Motor neuron (in vitro differentiated cells): ENCODE data around the gene MPV17L2. TPM values are rescaled to one million over a fixed set of nuclear protein-coding genes. Genes with fewer than 3 reads are reported as not detected.
A peak's percentile ranks its signal among the peaks of the same experiment; 100 is the strongest.
"Not testable (repeated sequence)": the region's sequence is repeated elsewhere in the genome, so short reads cannot be mapped to it uniquely, and the experiment has no call there.

ENCODE experiments used
- ATAC-seq, 8 experiments: fragments of 200-7000 bp; cut with Tn5 transposase; replicated peaks in 6 of 8; 2 replicates each; pipeline ENCODE4 v1.8.0; 2021; ENCODE audit warnings: mild to moderate bottlenecking in 8 of 8, moderate library complexity in 8 of 8
- H3K27ac ChIP-seq, 2 donors: fragments of 250-450 bp; sonication (Bioruptor Pico); 2 replicates each; pipeline ENCODE4 v1.9.0; 2021; ENCODE audit warnings: antibody characterized with exemption in 2 of 2, mild to moderate bottlenecking in 2 of 2, moderate library complexity in 1 of 2
- H3K4me1 ChIP-seq, 2 donors: fragments of 250-450 bp; sonication (Bioruptor Pico); replicated peaks in 1 of 2; 2 replicates each; pipeline ENCODE4 v1.6.1; 2021; ENCODE audit warnings: antibody characterized with exemption in 2 of 2, mild to moderate bottlenecking in 2 of 2, moderate library complexity in 1 of 2
- H3K4me3 ChIP-seq, 5 donors: fragments of 250-450 bp; sonication (Bioruptor Pico); 2 replicates each; pipeline ENCODE4 v1.9.0; 2021; ENCODE audit warnings: antibody characterized with exemption in 5 of 5, mild to moderate bottlenecking in 5 of 5, moderate library complexity in 4 of 5
- WGBS, 10 experiments: fragments of 450-650 bp; shearing (Covaris generic); methylation state at CpG; one replicate each; pipeline ENCODE4 v1.0.0; 2022; 5-methylcytosine and 5-hydroxymethylcytosine counted together
- in situ Hi-C, 9 experiments: fragments of 400-800 bp; cut with MboI; loops; one replicate each; pipeline ENCODE4 v1.15.0; 2021; ENCODE audit warnings: low sequenced_read_pairs in 9 of 9, low pct_unique_long_range_greater_than_20kb in 2 of 9; ENCODE audit not compliant: unreplicated experiment in 9 of 9
- total RNA-seq, 8 experiments: library from RNA; unstranded; fragments of 300-600 nt; gene quantifications; 2 replicates each; pipeline versions ENCODE4 v1.2.3 to v1.2.4, GENCODE V29; 2022

MPV17L2 gene
- total RNA-seq, 8 experiments from 2014 or later = 6.6 to 22.9 (median 11.1) TPM

DNA sequence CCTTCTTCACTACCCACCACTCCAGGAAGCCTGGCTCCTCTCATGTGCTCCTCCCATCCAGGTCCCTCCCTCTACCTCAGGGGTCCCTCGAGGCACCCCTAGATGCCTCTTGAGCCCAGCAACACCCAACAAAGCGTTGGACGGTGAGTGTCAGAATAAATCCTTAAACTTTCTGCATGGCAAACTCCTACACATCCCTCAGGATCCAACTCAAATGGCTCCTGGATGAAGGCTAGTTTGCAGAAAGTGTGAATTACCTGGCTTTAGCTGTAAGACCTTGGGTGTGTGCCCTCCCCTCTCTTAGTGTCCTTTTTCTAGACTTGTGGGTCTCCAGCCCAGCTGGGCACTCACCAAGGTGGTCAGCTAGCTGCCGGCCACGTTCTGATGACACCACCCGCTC, 5.4 kb downstream of the MPV17L2 start:
- 86 to 100% (median 92%) methylated on average over 1 to 4 of the region's 6 CpGs; no CpG with 5 or more reads in 4 of the 10 experiments for WGBS, 10 experiments
- Histone ChIP-seq H3K27ac (no peak overlapping the region), H3K4me3 (no peak overlapping the region), H3K4me1 (peaks cover 9 to 10% of the 10 kb centered on the region in 2 donors)
- in situ Hi-C loops = no loop called here
- ATAC-seq = no peak

DNA sequence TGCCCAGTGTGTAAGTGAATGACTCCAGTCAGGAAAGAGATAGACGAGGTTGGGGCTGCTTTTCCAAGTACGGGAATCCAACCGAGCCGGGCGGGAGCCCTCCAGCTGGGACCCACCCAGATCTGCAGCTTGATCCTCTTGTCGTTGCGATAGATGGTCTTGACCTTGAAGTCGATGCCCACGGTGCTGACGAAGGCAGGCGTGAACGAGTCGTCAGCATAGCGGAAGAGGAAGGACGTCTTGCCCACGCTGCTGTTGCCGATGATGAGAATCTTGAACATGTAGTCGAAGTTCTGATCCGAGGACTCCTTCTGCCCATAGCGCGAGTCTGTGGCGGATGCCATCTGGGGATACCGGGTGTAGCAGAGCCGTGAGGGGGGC, 9.4 kb downstream of the MPV17L2 start:
- peak overlapping the region; percentile 62 to 84 (median 75) for H3K4me3 ChIP-seq

DNA sequence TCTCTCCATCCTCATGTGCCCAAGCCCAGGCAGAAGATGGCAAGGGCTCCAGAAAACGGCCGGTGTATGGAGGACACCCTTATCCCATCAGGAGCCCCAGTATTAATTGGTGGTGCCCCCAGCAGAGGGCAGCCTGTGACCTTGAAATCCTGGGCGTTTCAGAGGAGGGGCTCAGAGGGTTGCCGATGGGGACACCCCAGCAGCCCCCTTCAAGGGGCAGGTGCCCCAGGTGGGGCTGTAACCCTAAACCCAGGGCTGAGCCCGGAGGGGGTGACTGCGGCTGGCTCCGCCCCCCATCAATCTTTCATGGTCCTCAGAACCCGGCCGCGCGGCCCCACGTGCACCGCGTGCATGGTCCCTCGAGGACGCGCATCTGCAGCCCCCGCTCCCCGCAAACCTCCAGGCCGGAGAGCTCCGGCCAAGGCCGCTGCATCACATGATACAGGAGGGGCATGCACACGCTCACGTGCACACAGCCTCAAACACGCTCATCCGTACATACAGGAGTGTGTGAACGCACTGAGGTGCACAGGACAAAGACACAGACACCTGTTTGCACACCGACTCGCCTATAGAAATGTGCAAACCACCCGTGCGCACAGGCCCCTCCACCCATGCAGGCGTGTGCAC, 9.9 kb downstream of the MPV17L2 start:
- 0% methylated on average over 1 to 11 of the region's 32 CpGs; no CpG with 5 or more reads in 7 of the 10 experiments for WGBS, 10 experiments
- Histone ChIP-seq H3K27ac (peak overlapping the region; percentile 82 to 87), H3K4me3 (peak overlapping the region; percentile 62 to 84 (median 75)), H3K4me1 (peaks cover 15 to 16% of the 10 kb centered on the region in 2 donors)
- in situ Hi-C loops = no loop called here
- peak in 6 of 8 experiments; percentile 1 to 29 (median 21) for ATAC-seq

More for the DNA sequence above, 9.4 kb downstream of the MPV17L2 start:
- WGBS, 10 experiments = 67 to 100% (median 91%) methylated on average over 1 to 10 of the region's 24 CpGs; no CpG with 5 or more reads in 5 of the 10 experiments
- H3K27ac ChIP-seq = no peak overlapping the region
- no peak for ATAC-seq
- H3K4me1 ChIP-seq = peaks cover 15 to 16% of the 10 kb centered on the region in 2 donors
- in situ Hi-C loops = no loop called here

DNA sequence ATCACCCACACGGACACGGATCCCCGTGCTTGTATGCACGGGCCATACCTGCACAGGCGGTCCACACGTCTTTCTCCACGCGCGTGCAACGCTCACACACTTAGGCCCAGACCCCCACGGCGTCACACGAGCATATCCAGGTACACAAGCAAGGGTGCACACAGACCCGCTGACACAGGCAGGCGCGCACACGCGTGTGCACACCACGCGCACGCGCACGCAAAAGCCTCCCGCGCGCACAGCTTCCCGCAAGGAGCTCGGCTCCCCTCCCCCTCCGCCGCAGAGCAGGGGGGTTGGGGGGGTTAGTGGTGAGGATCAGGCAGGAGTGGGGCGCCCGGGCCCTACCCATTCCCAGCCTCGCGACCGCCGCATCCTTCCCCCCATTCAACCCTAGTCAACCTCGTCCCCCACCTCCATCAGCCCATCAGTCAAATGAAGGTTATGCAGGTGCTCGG, 10.4 kb downstream of the MPV17L2 start:
- Histone ChIP-seq H3K4me3 (peak overlapping the region; percentile 62 to 84 (median 75)), H3K27ac (peak overlapping the region; percentile 82 to 87), H3K4me1 (peaks cover 15 to 16% of the 10 kb centered on the region in 2 donors)
- 0% methylated on average over 1 of the region's 38 CpGs; no CpG with 5 or more reads in 7 of the 10 experiments for WGBS, 10 experiments
- ATAC-seq = peak; percentile 0 to 15 (median 2)
- in situ Hi-C loops = no loop called here

DNA sequence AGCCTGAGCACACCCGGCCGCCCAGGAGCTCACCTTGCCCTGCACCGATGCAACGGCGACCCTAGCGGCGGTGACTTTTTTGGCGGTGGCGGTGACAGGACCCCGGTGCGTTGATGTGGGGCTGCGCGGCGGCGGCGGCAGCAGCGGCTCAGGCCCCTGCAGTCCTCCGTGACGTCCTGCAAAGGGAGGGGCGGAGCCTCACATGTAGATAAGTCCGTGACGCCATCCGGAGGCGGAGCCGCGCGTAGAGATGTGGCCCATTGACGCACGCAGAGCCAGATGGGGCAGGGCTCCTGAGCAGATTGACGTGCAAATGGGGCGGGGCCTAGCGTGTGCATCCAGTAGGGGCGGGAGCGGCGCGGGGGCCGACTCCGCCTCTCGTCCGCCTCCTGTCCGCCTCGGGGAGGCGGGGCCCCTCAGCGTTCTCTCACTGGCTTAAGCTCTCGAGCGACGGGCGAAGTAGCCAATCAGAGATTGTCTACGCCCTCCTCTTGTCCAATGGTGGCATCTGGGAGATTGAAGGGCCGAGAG, 10.9 kb downstream of the MPV17L2 start, which contains the start of gene RAB3A:
Gene RAB3A (minus strand): TSS at position 180 of the 531 bp plus-strand sequence. CDS start 1,302 bp downstream, outside the sequence.
- in situ Hi-C loops = no loop called here
- H3K27ac ChIP-seq = peak within 1 kb of the TSS; percentile 87 to 91
- peaks cover 15 to 16% of the 10 kb centered on the region in 2 donors for H3K4me1 ChIP-seq
- 0% methylated on average over 2 of the region's 50 CpGs; no CpG with 5 or more reads in 9 of the 10 experiments for WGBS, 10 experiments
- ATAC-seq = peak; percentile 75 to 91 (median 88)
- peak within 1 kb of the TSS; percentile 62 to 84 (median 75) for H3K4me3 ChIP-seq

DNA sequence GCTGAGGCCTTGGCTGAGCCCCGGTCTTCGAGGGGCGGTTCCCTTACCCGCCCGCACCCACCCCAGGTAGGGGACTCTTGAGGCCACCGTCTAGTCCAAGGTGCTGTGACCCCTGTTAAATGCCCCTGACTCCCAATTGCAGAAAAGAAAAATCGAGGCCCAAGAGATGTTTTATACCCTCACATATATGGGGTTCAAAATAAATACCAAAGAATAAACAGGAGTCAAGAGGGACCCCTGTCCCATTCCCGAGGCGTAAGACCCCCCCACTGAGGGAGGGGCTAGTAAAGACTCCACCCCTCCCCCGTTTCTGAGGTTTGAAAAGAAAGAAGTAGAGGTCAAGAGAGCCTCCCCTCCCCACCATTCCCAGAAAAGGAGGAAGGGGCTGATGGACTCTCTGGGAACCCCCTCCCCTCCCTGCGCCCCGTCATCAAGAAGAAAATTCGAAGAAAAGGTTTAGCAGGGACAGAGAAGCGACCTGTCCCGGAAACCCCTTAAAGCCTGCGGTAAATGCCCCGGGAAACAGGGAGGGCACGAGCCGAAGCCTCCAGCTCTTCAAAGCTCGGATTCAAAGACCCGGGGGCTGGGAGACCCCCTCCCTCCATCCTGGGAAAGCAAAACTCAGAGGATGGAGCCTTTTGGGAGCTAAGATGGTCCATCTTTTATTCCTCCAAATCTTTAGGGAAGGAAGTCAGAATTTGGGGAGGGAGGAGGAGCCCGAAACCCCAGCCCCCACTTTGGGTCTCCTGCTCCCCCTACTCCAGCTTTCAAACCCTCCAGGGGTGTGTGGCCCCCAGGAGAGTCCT, 11.6 kb downstream of the MPV17L2 start:
- peak overlapping the region; percentile 86 to 91 for H3K27ac ChIP-seq
- 0 to 10% (median 0%) methylated on average over 2 to 7 of the region's 22 CpGs; no CpG with 5 or more reads in 3 of the 10 experiments for WGBS, 10 experiments
- ATAC-seq = peak in 7 of 8 experiments; percentile 2 to 26 (median 17)
- H3K4me3 ChIP-seq = peak overlapping the region; percentile 32 to 47 (median 42)
- peaks cover 15 to 16% of the 10 kb centered on the region in 2 donors for H3K4me1 ChIP-seq
- in situ Hi-C loops = no loop called here

DNA sequence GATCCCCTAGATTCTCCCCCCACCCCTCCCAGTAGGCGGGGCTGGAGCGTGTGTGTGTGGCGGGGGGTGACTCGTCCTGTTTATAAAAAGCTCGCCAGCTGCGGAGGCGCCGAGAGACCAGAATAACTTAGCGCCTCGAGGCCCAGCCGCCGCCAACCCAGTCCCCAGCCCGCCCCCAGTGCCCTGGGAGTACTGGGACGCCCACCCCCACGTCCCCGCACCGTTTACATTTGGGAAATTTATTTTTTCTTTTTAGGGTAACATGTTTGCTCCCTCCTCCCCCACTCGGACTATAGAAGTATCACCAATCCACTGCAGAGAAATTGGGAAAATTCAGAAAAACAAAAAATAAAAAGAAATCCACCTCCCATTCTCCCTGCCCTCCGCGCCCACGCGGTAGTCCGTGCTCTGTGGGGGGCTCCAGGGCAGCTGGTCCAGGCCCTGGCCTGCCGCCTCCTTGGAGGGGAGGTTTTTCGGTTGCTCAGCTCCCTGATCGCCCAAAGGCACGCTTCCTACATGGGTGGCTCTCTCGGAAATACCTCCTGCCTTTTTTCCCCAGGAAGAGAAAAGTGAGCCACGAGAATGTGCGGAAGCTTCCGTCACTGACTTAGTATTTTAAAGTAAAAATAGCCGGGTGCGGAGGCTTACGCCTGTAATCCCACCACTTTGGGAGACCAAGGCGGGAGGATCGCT, 12.3 kb downstream of the MPV17L2 start:
- ATAC-seq = peak in 6 of 8 experiments; percentile 0 to 11 (median 4)
- 20 to 71% (median 49%) methylated on average over 5 to 12 of the region's 36 CpGs; no CpG with 5 or more reads in 3 of the 10 experiments for WGBS, 10 experiments
- in situ Hi-C loops = no loop called here
- peaks cover 15 to 16% of the 10 kb centered on the region in 2 donors for H3K4me1 ChIP-seq
- H3K27ac ChIP-seq = peak overlapping the region; percentile 86 to 91
- H3K4me3 ChIP-seq = peak overlapping the region; percentile 32 to 47 (median 42)

DNA sequence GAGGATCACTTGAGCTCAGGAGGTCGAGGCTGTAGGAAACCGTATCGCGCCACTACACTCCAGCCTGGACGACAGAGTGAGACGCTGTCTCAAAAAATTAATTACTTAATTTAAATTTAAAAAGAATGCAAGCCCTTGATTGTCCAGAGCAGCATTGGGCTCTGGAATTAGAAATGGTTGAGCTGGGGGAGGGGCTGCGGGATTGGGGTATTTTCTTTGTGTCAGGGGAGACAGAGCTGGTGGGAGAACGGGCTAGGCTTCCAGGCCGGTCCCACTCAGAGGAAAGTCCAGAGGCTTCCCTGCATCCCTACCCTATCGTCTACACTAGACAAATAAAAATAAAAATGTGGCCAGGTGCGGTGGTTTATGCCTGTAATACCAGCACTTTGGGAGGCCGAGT, 13.0 kb downstream of the MPV17L2 start:
- ATAC-seq = no peak
- Histone ChIP-seq H3K27ac (peak overlapping the region; percentile 86 to 91), H3K4me1 (peaks cover 15 to 16% of the 10 kb centered on the region in 2 donors), H3K4me3 (peak overlapping the region in 3 of 5 donors; percentile 42 to 47 (median 45))
- WGBS, 10 experiments = 20 to 97% (median 69%) methylated on average over 1 to 9 of the region's 12 CpGs; no CpG with 5 or more reads in 1 of the 10 experiments
- in situ Hi-C loops = no loop called here

DNA sequence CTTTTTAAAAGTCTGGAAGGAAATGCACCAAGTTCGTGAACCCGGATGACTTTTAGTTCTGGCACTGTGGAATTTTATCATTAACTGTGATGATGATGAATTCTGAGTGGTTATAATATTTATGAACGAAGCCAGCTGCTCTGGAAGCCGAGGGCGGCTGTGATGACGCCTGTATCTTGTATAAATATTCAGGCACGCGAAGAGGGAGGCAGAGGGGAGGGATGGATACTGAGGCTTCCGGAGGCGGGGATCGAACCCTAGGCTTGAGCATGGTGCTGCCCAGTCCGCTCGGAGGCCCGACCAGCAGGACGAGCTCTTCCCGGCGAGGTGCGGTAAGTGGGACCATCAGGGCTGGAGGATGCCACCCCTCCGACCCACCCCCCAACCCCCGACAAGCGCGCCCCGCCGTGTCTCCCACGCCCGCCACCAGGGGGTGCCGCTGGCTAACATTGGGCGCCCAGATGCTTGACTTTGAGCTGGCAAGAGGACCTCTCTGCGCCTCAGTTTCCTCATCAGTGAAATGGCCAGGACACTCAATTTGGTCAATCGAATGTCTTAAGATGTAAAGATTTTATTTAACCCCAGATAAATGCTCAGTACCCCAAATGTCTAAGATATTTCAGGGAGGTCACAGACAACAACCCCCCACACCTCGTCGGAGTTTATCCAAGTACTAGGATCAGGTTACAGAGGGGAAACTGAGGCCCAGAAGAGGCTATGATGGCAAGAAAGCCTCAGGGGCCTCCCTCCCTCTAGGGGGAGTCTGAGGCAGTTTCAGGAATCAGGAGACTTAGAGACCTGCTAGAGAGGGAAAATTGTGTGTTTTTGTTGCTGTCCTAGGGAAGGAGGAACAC, 15.3 kb downstream of the MPV17L2 start:
- Histone ChIP-seq H3K4me1 (peaks cover 11 to 12% of the 10 kb centered on the region in 2 donors), H3K4me3 (no peak overlapping the region), H3K27ac (no peak overlapping the region)
- 0 to 91% (median 64%) methylated on average over 2 to 21 of the region's 32 CpGs; no CpG with 5 or more reads in 1 of the 10 experiments for WGBS, 10 experiments
- in situ Hi-C loops = no loop called here
- peak in 3 of 8 experiments; percentile 6 to 18 (median 13) for ATAC-seq

DNA sequence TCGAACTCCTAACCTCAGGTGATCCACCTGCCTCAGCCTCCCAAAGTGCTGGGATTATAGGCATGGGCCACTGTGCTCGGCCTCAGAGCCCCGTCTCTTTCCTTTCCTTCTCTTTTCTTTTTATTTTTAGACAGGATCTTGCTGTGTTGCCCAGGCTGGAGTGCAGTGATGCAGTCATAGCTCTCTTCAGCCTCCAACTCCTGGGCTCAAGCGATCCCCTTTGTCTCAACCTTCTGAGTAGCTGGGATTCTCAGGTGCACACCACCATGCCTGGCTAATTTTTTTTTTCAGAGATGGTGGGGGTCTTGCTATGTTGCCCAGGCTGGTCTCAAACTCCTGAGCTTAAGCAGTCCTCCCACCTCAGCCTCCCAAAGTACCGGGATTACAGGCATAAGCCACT, 16.9 kb downstream of the MPV17L2 start:
- WGBS, 10 experiments = 51 to 100% (median 85%) methylated on average over 2 to 4 of the region's 5 CpGs; no CpG with 5 or more reads in 5 of the 10 experiments
- peaks cover 11 to 12% of the 10 kb centered on the region in 2 donors for H3K4me1 ChIP-seq
- H3K4me3 ChIP-seq, ATAC-seq, H3K27ac ChIP-seq, in situ Hi-C loops: not testable (repeated sequence)

DNA sequence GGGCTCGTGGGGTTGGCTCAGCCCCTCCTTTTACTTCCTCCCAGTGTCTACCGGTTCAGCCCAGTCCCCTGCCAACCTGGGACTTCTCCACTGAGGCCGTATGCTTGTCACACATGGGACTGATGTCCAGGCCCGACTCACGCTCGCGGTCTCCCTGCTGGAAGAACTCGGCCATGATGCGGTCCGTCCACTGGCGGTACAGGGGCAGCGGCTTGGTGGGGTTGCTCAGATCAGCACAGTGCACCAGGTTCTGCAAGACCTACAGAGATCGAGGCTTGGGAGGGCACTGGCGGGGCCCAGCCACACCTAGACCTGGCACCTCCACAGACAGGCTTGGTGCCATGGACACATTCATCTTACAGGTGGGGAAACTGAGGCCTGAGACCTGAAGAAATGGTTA, 18.7 kb downstream of the MPV17L2 start:
- 32 to 100% (median 80%) methylated on average over 1 to 4 of the region's 14 CpGs; no CpG with 5 or more reads in 6 of the 10 experiments for WGBS, 10 experiments
- Histone ChIP-seq H3K4me3 (no peak overlapping the region), H3K27ac (no peak overlapping the region), H3K4me1 (no peaks in the 10 kb centered on the region)
- no peak for ATAC-seq
- in situ Hi-C loops = no loop called here
